ENCODE data around the gene QRFPR. TPM values are rescaled to one million over a fixed set of nuclear protein-coding genes. Genes with fewer than 3 reads are reported as not detected.
"Not testable (repeated sequence)": the region's sequence is repeated elsewhere in the genome, so short reads cannot be mapped to it uniquely, and the experiment has no call there.

Gene QRFPR
- total RNA-seq, 4 donors from 2014 or later = 0.82 TPM; not detected in 3

GRCh38 chr4:121330180-121330665 is 50.6 kb downstream of the QRFPR start:
- Histone ChIP-seq H3K4me1 (no peaks in the 10 kb centered on the region), H3K36me3 (no peaks in the 10 kb centered on the region), H3K27ac (no peak overlapping the region), H3K27me3 (no peaks in the 10 kb centered on the region), H3K4me3 (no peak overlapping the region), H3K9me3 (no peaks in the 10 kb centered on the region)
- in situ Hi-C loops (cut with MboI; ENCODE audit: low pct_ligation_motif_present in 1 of 4, low pct_unique_long_range_greater_than_20kb in 1 of 4, low sequenced_read_pairs in 3 of 4) = no loop called here
- TF ChIP-seq POLR2A (IDR thresholded peaks at IDR 0.05) = no peak
- no peak for TF ChIP-seq POLR2AphosphoS5 (IDR thresholded peaks at IDR 0.05)
- intact Hi-C loops (cut with DNase I; ENCODE audit: low total_unique reads) = no loop called here
- no peak for DNase-seq
- WGBS, 2 donors (ENCODE audit: low coverage in 1 of 2) = 63 to 73% methylated on average over 3 to 4 of the region's 4 CpGs

- intact Hi-C loops (cut with DNase I; ENCODE audit: low total_unique reads) (no loop called here), in situ Hi-C loops (cut with MboI; ENCODE audit: low pct_ligation_motif_present in 1 of 4, low pct_unique_long_range_greater_than_20kb in 1 of 4, low sequenced_read_pairs in 3 of 4) (no loop called here)
- TF ChIP-seq EP300 (IDR thresholded peaks at IDR 0.05; ENCODE audit: low read depth) (no peak), POLR2AphosphoS5 (IDR thresholded peaks at IDR 0.05) (no peak), CTCF (IDR thresholded peaks at IDR 0.05) (no peak), POLR2A (IDR thresholded peaks at IDR 0.05) (no peak)
- DNase-seq = no peak
- no peaks in the 10 kb centered on the region for H3K9me3 ChIP-seq
- H3K27me3 ChIP-seq = no peaks in the 10 kb centered on the region
- H3K27ac ChIP-seq = no peak overlapping the region
- no peaks in the 10 kb centered on the region for H3K4me1 ChIP-seq
- 35 to 71% methylated on average over 1 of the region's 1 CpG for WGBS, 2 donors (ENCODE audit: low coverage in 1 of 2)
- H3K36me3 ChIP-seq = no peaks in the 10 kb centered on the region
- H3K4me3 ChIP-seq = no peak overlapping the region
These were observed 54.2 kb downstream of the QRFPR start for GRCh38 chr4:121326597-121326996.

- TF ChIP-seq CTCF (IDR thresholded peaks at IDR 0.05) = no peak
- no peak for TF ChIP-seq POLR2A (IDR thresholded peaks at IDR 0.05)
- no peak for TF ChIP-seq EP300 (IDR thresholded peaks at IDR 0.05; ENCODE audit: low read depth)
- no peak for TF ChIP-seq POLR2AphosphoS5 (IDR thresholded peaks at IDR 0.05)
These were observed 56.5 kb downstream of the QRFPR start for GRCh38 chr4:121324331-121324730.

GRCh38 chr4:121321466-121321865 is 59.4 kb downstream of the QRFPR start:
- no peaks in the 10 kb centered on the region for H3K4me1 ChIP-seq
- in situ Hi-C loops (cut with MboI; ENCODE audit: low pct_ligation_motif_present in 1 of 4, low pct_unique_long_range_greater_than_20kb in 1 of 4, low sequenced_read_pairs in 3 of 4) (no loop called here), intact Hi-C loops (cut with DNase I; ENCODE audit: low total_unique reads) (no loop called here)
- H3K4me3 ChIP-seq = no peak overlapping the region
- WGBS, 2 donors (ENCODE audit: low coverage in 1 of 2) = 24 to 35% methylated on average over 3 of the region's 3 CpGs
- TF ChIP-seq CTCF (IDR thresholded peaks at IDR 0.05) (no peak), POLR2AphosphoS5 (IDR thresholded peaks at IDR 0.05) (no peak), POLR2A (IDR thresholded peaks at IDR 0.05) (no peak), EP300 (IDR thresholded peaks at IDR 0.05; ENCODE audit: low read depth) (no peak)
- no peaks in the 10 kb centered on the region for H3K27me3 ChIP-seq
- no peaks in the 10 kb centered on the region for H3K36me3 ChIP-seq
- H3K9me3 ChIP-seq = no peaks in the 10 kb centered on the region
- no peak for DNase-seq
- no peak overlapping the region for H3K27ac ChIP-seq

More at GRCh38 chr4:121324331-121324730, 56.5 kb downstream of the QRFPR start:
- no peaks in the 10 kb centered on the region for H3K36me3 ChIP-seq
- H3K4me3 ChIP-seq = no peak overlapping the region
- in situ Hi-C loops (cut with MboI; ENCODE audit: low pct_ligation_motif_present in 1 of 4, low pct_unique_long_range_greater_than_20kb in 1 of 4, low sequenced_read_pairs in 3 of 4) (no loop called here), intact Hi-C loops (cut with DNase I; ENCODE audit: low total_unique reads) (no loop called here)
- no peak for DNase-seq
- H3K9me3 ChIP-seq = no peaks in the 10 kb centered on the region
- WGBS, 2 donors (ENCODE audit: low coverage in 1 of 2) = 70 to 95% methylated on average over 3 of the region's 3 CpGs
- no peaks in the 10 kb centered on the region for H3K27me3 ChIP-seq
- H3K27ac ChIP-seq = no peak overlapping the region
- no peaks in the 10 kb centered on the region for H3K4me1 ChIP-seq

- no peak overlapping the region for H3K27ac ChIP-seq
- no peaks in the 10 kb centered on the region for H3K36me3 ChIP-seq
- no peaks in the 10 kb centered on the region for H3K27me3 ChIP-seq
- no peak for TF ChIP-seq EP300 (IDR thresholded peaks at IDR 0.05; ENCODE audit: low read depth)
- TF ChIP-seq POLR2AphosphoS5 (IDR thresholded peaks at IDR 0.05) = no peak
- TF ChIP-seq POLR2A (IDR thresholded peaks at IDR 0.05) = no peak
- no peak for TF ChIP-seq CTCF (IDR thresholded peaks at IDR 0.05)
- WGBS, 2 donors (ENCODE audit: low coverage in 1 of 2) = 89 to 92% methylated on average over 2 of the region's 2 CpGs
- H3K4me3 ChIP-seq = no peak overlapping the region
- no peaks in the 10 kb centered on the region for H3K9me3 ChIP-seq
- in situ Hi-C loops (cut with MboI; ENCODE audit: low pct_ligation_motif_present in 1 of 4, low pct_unique_long_range_greater_than_20kb in 1 of 4, low sequenced_read_pairs in 3 of 4) = no loop called here
- no peak for DNase-seq
- H3K4me1 ChIP-seq = no peaks in the 10 kb centered on the region
- intact Hi-C loops (cut with DNase I; ENCODE audit: low total_unique reads) = no loop called here
These were observed 64.7 kb downstream of the QRFPR start for GRCh38 chr4:121316091-121316490.

GRCh38 chr4:121313430-121313829 is 67.4 kb downstream of the QRFPR start:
- in situ Hi-C loops (cut with MboI; ENCODE audit: low pct_ligation_motif_present in 1 of 4, low pct_unique_long_range_greater_than_20kb in 1 of 4, low sequenced_read_pairs in 3 of 4); H3K9me3 ChIP-seq; H3K27me3 ChIP-seq; DNase-seq; intact Hi-C loops (cut with DNase I; ENCODE audit: low total_unique reads); H3K36me3 ChIP-seq; H3K4me1 ChIP-seq; H3K27ac ChIP-seq; H3K4me3 ChIP-seq: not testable (repeated sequence)
- WGBS, 2 donors (ENCODE audit: low coverage in 1 of 2) = 52 to 68% methylated on average over 2 of the region's 2 CpGs
